ENCODE results near the gene TRDMT1.

TRDMT1 gene, protein sequence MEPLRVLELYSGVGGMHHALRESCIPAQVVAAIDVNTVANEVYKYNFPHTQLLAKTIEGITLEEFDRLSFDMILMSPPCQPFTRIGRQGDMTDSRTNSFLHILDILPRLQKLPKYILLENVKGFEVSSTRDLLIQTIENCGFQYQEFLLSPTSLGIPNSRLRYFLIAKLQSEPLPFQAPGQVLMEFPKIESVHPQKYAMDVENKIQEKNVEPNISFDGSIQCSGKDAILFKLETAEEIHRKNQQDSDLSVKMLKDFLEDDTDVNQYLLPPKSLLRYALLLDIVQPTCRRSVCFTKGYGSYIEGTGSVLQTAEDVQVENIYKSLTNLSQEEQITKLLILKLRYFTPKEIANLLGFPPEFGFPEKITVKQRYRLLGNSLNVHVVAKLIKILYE

DNA sequence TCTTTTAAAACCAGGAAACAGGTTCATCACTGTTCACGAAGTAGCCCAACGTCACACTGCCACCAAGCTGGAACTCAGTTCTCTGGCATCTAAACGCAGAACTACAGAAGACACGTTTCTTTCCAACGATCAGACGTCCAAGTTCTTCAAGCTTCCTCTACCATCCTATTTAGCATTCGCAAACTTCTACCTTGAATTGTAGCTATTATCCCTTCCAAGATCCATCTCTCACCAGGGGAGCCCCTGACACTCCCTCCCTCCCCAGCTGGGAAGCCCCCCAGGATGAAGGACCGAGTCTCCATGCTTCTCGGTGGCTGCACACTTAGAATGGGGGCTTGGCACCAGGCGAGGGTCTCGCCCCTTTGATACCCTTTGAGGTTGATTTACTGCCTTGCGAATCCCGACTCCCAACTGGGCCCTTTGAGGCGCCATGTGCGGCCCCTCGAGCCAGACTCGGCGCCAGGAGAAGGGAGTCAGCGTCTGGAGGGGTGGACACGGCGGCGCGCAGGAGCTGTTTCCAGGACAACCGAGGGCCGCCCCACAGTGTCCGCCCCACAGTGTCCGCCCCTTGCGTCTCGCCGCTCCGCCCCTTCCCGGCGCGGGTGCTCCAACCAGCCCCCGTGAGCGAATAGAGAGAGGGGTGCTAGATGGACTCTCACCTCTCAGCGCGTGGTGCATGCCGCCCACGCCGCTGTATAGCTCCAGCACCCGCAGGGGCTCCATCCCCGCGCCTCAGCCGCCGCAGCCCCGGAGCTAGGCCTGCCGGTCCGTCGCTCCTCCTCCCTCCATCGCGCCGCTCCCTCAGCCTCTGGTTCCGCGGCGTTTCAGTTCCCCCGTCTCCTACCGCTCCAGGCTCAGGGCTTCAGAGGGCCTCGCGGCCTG lies at the start of gene TRDMT1:
Gene TRDMT1, minus strand, starts transcription at position 761 of the 882 bp plus-strand sequence. Its CDS starts 38 bp downstream, at position 723.
- peak; percentile 88 for DNase-seq

DNA sequence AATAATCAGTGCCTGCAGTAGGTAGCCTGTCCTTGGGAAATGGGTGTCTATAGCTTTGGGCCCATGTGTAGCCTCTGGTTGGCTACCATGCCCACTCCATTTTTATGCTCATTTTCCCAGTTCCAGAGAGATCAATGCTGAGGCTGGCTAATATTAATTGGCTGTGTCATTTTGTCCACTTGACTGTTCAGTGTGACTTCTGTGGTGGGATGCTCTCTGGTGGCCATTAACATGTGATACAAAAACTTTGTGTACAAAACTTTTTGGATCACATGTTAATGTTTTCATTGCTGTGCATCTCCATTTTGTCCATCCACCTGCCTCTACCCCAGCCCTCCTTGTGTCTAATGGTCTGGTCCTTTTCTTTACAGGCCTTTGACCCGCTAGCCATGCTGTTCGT lies 49.3 kb upstream of the TRDMT1 start:
- DNase-seq, result no peak

DNA sequence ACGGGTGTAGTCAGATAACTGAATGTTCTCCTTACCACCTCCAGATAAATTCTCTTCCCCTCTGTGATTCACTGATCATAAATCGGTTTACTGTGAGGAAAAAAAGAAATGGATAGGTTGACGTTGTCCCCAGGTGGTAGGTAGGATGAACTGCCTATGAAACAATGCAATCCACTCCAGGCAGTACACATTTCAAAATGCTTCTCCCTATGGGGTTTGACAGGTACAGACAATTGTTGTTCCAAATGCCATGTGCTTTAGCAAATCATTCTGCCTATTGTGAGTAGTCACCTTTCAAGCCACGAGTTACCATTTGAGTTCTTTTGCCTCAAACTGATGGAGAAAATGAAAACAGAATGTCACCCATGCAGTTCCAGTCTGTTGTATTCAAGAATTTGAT lies 48.3 kb upstream of the TRDMT1 start:
- peak; percentile 1 for DNase-seq

DNA sequence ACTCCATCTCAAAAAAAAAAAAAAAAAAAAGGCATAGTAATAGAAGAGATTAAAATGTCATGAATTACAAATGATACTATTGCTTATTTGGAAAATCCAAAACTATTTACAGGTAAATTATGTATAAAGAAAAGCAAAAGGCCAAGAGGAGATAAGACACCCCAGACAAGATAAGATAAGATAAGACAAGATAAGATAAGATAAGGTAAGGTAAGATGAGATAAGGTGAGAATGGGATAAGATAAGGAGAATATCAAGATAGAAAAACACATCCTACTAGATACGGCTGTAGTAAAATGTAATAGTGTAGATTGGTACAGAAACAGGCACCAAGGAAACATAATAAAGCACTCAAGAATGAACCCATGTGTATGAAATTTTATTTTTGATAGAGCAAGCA lies 47.5 kb upstream of the TRDMT1 start:
- DNase-seq, result no peak

DNA sequence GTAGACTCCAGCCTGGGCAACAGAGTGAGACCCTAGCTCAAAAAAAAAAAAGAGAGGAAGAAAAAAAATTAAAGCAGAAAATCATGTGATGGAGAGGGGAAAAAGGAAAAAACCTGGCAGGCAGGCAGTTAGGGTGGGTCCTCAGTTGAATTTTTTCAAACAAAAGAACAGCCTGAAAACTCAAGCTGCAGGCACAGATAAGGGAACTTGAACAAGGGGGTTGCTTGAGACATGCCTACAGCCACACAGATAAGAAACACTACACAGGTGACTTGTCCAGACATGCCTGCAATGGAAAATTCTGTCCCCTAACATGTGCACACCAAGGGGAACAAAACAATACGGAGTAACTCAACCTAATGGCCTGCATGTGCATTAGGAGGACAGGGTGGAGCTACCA lies 45.7 kb upstream of the TRDMT1 start:
- DNase-seq, result no peak

DNA sequence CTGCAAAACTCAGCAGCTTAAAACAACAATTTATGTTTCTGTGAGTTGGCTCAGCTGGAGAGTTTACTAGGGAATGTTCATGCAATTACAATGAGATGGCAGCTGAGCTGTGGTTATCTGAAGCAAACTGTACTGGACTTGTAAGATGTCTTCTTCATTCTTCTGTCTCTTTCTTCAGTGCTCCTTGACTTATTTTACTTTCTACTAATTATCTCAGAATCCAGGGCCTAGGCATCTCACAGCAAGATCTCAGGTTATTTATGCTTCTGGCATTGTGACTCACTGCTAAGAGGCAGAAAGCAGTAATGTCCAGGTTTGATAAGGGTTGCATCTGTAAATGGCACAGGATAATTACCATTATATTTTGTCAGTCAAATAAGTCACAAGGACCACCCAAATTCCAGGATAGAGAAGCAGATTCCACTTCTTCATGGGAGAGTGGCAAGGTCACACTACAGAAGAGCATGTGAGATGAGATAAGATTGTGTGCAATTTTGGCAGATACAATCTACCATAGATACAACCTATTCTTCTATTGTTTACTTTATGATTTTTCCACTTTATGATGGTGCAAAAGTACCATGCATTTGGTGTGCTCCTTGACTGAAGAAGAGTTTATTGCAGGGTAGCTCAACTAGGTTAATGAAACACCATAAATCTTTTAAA lies 43.4 kb upstream of the TRDMT1 start:
- no peak for DNase-seq

DNA sequence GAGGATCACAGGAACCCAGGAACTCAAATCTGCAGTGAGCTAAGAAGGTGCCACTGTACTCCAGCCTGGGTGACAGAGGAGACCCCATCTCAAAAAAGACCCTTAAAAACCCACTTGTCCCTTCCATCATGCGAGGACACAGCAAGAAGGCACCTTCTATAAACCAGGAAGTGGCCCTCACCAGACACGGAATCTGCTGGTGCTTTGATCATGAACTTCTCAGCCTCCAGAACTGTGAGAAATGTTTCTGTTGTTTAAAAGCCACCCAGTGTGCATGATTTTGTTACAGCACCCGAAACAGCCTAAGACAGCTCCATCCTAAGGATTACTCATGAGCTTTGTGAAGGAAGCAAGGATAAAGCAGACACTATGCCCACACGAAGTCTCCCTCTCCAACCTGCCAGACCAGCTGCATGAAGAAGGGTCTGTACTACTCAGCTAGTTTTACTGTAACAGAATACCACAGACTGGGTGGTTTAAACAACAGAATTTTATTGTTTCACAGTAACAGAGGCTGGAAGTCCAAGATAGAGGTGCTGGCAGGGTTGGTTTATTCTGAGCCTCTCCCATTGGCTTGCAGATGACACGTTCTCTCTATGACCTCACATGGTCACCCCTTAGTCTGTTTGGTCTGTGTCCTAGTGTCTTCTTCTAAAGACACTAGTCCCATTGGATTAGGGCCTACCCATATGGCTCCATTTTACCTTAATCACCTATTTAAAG lies 40.3 kb upstream of the TRDMT1 start:
- no peak for DNase-seq

DNA sequence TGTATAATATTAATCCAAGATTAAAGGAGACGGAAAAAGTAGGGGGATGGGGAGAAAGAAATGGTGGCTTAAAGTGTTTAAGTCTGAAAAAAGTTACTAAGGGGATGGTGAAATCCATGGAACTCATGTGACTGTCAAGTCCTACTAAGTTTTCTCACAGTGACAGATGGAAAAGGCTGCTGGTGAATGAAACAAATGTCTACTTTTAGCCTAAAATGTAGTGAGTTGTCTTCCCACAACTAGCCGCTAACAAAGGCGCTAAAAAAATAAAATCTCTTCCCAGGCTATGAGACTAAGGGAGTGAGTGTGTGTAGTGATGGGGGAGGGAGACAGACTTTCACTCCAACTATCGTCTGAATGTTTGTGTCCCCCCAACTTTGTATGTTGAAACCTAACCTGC lies 39.1 kb upstream of the TRDMT1 start:
- DNase-seq, result no peak

DNA sequence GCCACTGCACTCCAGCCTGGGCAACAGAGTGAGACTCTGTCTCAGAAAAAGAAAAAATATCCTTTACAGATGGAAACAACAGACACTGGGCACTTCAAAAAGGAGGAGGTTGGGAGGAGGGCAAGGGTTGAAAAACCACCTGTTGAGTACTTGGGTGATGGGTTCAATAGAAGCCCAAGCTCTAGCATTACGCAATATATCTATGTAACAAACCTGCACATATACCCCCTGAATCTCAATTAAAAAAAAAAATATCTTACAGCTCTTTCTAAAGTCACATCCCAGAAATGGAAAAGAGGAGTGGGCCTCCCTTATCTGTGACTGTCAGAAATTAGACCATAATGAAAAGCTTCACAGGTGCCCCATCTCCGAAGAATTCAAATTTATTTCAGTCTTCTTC lies 38.6 kb upstream of the TRDMT1 start:
- DNase-seq, result no peak

DNA sequence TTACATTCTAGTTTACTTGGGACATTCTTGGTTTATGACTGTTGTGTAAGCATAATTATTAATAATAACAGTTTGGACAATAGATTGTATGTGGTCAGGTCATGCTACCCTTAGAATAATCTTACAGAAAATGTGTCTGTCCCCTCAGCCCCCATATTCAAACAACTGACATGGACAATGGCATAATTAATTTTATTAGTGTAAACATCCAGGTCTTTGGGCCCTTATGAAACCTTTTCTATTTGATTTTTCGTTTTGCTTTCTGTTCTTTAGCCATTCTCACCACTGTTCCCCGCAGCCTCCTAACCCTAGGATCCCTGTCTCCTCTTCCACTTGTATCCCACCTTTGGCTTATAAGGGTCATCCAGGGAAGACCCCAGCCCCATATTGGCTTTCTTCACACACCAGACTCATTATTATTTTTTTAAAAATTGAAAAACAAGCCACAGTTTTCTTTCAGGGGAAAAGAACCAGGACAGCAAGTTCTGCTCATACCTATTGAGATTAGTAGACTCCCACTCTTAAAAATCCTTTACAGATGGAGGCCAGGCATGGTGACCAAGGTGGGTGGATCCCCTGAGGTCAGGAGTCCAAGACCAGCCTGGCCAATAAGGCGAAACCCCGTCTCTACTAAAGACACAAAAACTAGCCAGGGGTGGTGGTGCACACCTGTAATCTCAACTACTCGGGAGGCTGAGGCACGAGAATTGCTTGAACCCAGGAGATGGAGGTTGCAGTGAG lies 38.0 kb upstream of the TRDMT1 start:
- no peak for DNase-seq

DNA sequence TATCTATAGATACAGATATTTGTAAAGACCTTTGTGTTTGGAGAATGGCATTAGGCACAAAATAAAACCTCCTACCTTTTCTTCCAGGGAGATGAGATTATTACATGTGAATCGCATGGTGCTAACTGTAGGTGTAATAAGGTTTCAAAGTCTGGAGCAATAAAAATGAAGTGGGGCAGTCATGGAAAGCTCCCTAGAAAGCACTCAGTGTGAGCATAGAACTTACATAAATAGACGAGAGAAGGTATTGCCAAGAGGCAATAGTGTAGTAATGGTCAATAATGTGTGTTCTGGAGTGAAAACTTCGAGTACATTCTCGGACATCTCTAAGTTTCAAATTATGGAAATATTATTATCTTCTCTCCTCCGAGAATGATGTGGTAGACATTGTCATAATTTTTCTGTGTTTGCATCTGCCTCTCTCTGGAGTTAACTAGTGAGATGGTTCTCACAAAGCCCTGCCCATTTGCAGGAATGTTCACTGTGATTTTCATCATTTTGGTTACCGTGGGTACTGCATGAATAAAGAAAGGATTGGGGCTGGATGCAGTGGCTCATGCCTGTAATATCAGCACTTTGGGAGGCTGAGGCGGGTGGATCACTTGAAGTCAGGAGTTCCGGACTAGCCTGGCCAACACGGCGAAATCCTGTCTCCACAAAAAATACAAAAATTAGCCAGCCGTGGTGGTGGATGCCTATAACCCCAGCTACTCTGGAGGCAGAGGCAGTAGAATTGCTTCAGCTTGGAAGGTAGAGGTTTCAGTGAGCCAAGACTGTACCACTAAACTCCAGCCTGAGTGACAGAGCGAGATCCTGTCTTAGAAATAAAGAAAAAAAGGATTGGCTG lies 37.2 kb upstream of the TRDMT1 start:
- DNase-seq, result no peak

DNA sequence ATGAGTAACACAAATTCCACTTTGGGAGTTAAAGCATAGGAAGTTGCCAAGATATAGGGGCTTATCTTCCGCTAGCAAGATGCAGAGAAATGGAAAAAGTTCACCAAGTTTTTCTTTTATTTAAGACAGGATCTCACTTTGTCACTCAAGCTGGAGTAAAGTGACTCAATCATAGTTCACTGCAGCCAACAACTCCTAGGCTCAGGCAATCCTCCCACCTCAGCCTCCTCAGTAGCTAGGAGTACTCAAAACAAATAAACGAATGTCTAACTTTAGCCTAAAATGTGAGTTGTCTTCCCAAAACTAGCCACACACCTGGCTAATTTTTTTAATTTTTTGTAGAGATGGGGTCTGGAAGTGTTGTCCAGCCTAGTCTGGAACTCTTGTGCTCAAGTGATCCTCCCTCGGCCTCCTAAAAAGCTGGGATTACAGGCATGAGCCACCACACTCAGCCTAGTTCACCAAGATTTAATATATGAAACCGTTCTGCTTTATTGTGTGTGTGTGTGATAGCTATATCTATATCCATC lies 36.5 kb upstream of the TRDMT1 start:
- DNase-seq, result no peak

DNA sequence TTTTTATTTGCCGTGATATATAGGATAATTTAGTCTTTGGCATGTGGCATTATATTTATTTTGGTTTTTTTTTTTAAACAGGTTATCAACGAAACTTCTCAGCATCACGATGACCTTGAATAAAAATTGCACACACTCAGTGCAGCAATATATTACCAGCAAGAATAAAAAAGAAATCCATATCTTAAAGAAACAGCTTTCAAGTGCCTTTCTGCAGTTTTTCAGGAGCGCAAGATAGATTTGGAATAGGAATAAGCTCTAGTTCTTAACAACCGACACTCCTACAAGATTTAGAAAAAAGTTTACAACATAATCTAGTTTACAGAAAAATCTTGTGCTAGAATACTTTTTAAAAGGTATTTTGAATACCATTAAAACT lies 35.7 kb upstream of the TRDMT1 start:
- DNase-seq, result no peak

DNA sequence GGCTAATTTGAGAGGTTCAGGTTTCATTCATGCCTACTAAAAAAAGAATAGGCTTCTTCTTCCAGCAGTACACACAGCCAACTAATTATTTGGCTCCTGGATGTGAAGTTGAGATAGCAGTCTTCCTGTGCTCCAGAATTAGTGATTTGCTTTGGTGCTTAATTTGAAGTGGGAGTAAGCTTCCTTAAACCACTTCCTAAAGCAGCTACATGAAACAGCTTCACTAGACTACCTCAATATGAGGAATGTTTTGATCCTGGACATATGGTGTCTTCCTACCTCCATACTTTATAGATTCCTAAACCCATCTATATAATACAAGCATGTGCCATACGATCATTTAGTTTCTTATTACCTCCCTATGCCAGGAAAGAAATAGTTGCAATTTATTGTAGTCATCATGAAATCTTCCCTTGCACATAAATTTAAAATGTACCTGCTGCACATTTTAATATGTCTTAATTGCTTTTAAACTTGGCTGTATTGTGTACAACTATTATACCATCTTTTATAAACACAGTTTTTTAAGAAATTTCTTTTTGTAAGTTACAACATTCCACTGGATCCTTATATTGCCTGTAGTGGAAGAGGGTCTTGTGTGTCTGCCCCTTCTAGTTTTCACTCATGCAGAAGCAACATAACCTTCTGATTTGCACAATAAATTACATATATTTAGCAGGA lies 35.1 kb upstream of the TRDMT1 start:
- no peak for DNase-seq

DNA sequence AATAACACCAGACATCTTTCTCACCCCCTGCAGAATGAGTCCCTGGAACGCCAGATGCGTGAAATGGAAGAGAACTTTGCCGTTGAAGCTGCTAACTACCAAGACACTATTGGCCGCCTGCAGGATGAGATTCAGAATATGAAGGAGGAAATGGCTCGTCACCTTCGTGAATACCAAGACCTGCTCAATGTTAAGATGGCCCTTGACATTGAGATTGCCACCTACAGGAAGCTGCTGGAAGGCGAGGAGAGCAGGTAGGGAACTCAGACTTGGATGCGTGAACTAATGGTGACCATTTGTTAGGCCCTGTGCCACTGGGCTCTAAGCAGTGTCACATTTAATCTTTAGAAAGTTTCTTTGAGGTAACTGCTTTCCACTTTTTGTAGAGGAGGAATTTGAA lies 33.7 kb upstream of the TRDMT1 start:
- no peak for DNase-seq

DNA sequence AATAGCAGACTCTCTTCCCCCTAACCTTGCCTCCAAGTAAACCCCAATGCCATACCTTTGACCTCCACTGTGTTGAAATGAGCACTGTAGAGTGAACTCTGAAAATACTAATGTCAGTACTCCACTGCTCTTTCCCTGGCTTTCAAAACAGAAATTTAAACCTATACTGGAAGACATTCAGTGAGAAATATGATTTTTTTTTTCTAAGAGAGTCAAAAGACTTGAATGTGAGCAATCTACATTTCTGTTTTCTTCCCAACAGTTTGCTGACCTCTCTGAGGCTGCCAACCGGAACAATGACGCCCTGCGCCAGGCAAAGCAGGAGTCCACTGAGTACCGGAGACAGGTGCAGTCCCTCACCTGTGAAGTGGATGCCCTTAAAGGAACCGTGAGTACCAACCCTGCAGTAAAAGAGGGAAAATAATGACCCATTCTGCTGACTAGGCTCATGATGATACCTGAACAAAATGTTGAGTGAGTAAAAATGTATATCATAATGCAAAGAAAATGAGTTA lies 33.0 kb upstream of the TRDMT1 start:
- DNase-seq, result no peak

DNA sequence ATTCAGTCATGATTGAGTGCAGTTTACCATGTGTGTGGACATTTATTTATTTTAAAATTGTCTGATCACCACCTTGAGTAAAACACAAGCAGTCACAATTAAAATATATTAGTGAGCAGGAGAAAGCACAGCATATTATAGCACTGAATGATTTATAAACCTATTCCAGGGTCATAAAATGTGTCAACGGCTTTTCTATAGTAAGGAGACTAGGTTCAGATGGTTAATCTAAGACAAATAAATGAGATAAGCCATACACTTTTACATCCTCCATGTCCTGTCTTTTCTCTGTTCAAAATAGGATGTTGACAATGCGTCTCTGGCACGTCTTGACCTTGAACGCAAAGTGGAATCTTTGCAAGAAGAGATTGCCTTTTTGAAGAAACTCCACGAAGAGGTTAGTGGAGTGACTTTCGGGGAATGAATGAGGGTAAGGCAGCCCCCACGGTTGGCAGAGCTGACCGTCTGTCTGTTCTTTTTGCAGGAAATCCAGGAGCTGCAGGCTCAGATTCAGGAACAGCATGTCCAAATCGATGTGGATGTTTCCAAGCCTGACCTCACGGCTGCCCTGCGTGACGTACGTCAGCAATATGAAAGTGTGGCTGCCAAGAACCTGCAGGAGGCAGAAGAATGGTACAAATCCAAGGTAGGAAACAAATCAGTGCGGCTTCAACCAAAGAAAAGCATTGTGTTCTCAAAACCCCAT lies 32.0 kb upstream of the TRDMT1 start:
- DNase-seq, result no peak

DNA sequence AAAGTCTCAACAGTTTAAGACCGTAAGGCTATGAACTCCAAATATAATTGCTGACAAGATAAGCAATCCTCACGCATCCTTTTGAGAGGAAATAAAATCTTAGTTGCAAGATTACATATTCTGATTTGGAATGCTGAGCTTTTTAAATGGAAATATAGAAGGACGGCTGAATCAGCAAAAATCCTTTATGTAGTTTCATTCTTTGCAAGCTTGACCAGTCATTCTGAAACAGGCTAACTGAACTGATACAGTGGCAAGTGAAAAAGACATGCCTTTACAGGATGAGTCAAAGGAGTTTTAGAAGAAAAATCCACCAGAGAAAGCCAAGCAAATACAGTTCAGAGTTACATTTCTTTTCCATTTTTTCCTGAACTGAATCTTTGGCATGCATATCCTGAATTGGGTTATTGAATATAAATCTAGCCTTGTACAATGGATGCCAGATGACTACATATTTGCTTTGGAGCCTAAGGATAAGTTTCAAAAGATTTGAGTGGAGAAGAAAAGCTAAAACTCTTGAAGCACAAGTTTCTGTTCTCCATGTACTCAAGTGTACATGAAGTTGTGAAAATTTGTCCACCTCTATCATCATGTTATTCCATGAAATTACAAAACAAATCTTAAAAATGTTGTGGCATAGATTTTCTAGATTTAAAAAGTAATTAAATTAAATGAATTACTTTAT lies 30.9 kb upstream of the TRDMT1 start:
- DNase-seq, result no peak

DNA sequence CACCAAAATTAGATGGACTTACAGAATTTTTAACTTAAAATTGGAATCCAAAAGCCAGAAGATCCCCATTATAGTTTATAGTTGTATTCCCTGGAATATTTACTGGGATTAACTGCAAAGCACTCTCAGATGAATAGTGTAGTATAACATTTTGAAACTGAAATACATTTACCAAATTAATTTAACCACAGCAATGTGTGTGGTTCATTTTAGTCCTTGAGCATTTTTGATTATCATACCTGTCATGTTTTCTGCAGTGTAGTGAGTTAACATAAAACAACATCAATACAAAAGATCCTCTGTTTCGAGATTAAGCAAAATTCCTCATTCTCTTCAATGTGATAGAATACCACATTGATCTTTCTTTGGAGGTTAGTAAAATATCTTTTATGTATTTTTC lies 30.3 kb upstream of the TRDMT1 start:
- no peak for DNase-seq
